ENCODE data around the gene EMID1.

EMID1 gene

GRCh38 chr22:29209624-29209929, 3.9 kb downstream of the EMID1 start:
- TF ChIP-seq, protein P1, sequence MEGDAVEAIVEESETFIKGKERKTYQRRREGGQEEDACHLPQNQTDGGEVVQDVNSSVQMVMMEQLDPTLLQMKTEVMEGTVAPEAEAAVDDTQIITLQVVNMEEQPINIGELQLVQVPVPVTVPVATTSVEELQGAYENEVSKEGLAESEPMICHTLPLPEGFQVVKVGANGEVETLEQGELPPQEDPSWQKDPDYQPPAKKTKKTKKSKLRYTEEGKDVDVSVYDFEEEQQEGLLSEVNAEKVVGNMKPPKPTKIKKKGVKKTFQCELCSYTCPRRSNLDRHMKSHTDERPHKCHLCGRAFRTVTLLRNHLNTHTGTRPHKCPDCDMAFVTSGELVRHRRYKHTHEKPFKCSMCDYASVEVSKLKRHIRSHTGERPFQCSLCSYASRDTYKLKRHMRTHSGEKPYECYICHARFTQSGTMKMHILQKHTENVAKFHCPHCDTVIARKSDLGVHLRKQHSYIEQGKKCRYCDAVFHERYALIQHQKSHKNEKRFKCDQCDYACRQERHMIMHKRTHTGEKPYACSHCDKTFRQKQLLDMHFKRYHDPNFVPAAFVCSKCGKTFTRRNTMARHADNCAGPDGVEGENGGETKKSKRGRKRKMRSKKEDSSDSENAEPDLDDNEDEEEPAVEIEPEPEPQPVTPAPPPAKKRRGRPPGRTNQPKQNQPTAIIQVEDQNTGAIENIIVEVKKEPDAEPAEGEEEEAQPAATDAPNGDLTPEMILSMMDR (IDR thresholded peaks at IDR 0.05; ENCODE audit: low read length, missing control alignments) = no peak
- H3K4me3 ChIP-seq (replicated peaks; ENCODE audit: low read depth, low read length) = no peak overlapping the region
- DNase-seq (ENCODE audit: low read depth) = no peak

- no peak overlapping the region for H3K4me3 ChIP-seq (replicated peaks; ENCODE audit: low read depth, low read length)
- DNase-seq (ENCODE audit: low read depth) = no peak
- TF ChIP-seq, protein P1 (IDR thresholded peaks at IDR 0.05; ENCODE audit: low read length, missing control alignments) = no peak
These were observed 5.4 kb downstream of the EMID1 start for GRCh38 chr22:29211066-29211465.

DNA sequence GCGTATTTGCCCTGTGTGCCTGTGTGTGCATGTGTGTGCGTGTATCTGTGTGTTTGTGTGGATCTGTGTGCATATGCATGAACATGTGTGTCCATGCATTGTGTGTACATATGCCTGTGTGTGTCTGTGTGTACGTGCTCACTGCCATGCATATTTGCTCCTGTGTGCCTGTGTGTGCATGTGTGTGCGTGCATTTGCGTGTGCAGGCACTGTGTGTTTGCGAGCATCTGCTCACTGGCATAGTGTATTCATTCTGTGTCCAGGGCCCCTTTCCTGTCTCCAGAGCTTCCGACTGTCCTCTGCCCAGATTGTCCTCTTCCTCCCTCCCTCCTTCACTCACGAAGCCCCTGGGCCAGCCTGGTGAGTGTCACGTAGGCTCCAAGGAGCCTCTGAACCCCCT, 5.8 kb downstream of the EMID1 start:
- TF ChIP-seq, protein P1 (IDR thresholded peaks at IDR 0.05; ENCODE audit: low read length, missing control alignments) = no peak
- DNase-seq (ENCODE audit: low read depth) = no peak
- no peak overlapping the region for H3K4me3 ChIP-seq (replicated peaks; ENCODE audit: low read depth, low read length)

GRCh38 chr22:29212743-29213142, 7.0 kb downstream of the EMID1 start:
- H3K4me3 ChIP-seq (replicated peaks; ENCODE audit: low read depth, low read length) = no peak overlapping the region
- DNase-seq (ENCODE audit: low read depth) = no peak
- TF ChIP-seq, protein P1 (IDR thresholded peaks at IDR 0.05; ENCODE audit: low read length, missing control alignments) = no peak

DNA sequence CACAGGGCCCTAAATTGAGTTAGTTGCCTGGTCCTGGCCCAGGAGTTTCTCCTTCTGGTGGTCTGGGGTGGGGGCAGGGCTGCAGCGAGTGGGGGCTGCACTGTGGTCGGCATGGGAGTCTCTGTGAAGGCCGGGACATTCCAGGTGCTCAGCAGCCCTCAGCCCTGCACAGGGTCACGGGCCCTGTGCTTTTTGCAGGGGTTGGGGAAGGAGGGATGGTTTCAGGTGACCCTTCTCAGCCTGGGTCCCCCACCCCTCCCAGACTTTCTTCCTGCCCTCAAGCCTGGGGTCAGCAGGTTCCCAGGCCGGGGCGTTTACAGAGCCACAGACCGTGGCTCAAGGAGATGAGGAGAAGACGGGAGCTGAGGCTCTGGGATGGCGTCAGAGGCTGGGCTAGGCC, 7.8 kb downstream of the EMID1 start:
- H3K4me3 ChIP-seq (replicated peaks; ENCODE audit: low read depth, low read length) = no peak overlapping the region
- TF ChIP-seq, protein P1 (IDR thresholded peaks at IDR 0.05; ENCODE audit: low read length, missing control alignments) = no peak
- no peak for DNase-seq (ENCODE audit: low read depth)

- no peak for DNase-seq (ENCODE audit: low read depth)
- TF ChIP-seq, protein P1 (IDR thresholded peaks at IDR 0.05; ENCODE audit: low read length, missing control alignments) = no peak
- no peak overlapping the region for H3K4me3 ChIP-seq (replicated peaks; ENCODE audit: low read depth, low read length)
These were observed 8.5 kb downstream of the EMID1 start for GRCh38 chr22:29214232-29214631.

- TF ChIP-seq, protein P1 (IDR thresholded peaks at IDR 0.05; ENCODE audit: low read length, missing control alignments) = no peak
- H3K4me3 ChIP-seq (replicated peaks; ENCODE audit: low read depth, low read length) = no peak overlapping the region
- no peak for DNase-seq (ENCODE audit: low read depth)
These were observed 9.5 kb downstream of the EMID1 start for GRCh38 chr22:29215012-29215860.

Measured in fibroblast of pulmonary artery (primary cell).